GM18517 (cell line): ENCODE measurements around the gene TESK1.
"Not testable (repeated sequence)": the region's sequence is repeated elsewhere in the genome, so short reads cannot be mapped to it uniquely, and the experiment has no call there.

Experiments used
- ATAC-seq: cut with Tn5 transposase; IDR thresholded peaks from one replicate; pipeline ENCODE4 v1.9.1; 2021; ENCODE audit warnings: mild to moderate bottlenecking, moderate library complexity; ENCODE audit not compliant: unreplicated experiment

TESK1 gene

DNA sequence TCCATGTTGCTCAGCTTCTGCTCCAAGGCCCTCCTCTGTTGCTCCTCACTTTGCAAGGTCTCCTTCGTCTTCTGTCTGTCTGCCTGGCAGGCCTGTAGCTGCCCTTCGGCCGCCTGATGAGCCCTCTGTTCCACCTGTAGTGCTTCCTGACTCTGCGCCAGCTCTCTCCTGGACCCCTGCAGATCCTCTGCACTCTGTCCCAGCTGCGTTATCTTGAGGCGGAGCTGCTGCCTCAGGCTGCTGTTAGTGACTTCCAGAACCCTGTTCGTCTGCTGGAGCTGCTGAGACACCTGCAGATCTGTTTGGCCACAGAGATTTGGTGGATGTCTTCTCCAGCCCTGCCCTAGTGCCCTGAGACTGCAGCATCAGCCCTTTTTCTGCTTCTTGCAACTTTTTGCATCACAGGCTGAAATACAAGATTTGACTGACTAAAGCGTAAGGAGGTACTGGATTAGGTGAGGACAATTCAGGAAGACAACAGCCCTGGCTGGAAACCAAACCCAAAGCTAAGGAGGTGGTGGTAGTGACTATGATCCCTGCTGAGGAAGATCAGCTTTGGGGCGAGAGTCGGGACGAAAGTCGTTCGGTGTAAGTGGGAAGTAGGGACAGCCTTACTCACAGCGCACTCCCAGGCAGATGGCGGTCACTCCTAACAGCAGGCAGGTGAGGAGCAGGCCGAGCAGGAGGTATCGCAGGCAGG, 11.1 kb downstream of the TESK1 start:
- ATAC-seq = no peak

DNA sequence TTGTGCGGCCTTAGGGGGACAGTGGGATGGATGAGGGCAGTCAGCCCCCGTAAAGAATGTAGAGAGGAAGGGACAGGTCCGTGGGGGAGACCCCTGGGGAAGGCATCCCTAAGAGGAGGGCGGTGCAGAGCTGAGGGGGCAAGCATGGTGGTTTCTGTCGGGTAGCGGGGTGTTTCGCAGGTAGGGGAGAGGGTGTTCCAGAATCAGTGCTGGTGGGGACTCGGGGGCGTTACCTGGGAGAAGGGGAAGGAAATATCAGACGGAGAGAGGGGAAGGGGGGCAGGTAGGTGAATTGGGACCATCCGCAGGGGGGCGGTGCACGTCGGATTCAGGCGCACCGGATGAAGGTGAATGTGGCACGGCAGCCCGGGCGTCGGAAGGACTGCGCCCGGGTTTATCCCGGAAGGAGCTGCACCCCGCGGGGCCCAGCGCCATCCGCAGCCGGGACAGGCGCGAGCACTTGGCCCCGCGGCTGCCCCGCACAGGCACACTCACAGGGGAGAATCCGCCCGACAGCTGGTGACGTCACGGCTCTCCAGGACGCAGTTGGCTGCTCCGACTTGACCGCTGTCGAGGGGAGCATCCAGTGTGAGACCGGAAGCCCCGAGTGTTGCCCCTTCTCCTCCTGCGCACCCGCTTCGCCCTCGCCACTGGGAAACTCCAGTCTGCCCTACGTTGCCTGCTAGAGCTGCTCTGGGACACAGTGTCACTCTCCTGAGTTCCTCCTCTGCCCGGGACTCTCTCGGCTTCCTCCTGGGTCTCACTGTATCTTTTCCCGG, 11.8 kb downstream of the TESK1 start:
- ATAC-seq = no peak

DNA sequence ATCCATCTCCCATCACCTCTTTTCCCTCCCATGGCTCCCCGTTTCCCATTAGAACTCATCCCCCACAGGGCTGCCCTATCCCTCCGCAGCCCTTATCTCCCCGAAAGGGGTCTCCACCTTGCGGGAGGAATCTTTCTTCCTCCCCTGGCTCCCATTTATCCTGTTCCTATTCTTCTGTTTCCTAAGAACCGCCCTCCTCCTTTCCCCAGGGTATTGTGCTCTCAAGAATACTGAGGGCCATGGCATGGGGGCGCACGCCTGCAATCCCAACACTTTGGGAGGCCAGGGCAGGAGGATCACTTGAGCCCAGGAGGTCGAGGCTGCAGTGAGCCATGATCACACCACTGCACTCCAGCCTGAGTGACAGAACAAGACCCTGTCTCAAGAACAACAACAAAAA, 12.5 kb downstream of the TESK1 start:
- no peak for ATAC-seq

DNA sequence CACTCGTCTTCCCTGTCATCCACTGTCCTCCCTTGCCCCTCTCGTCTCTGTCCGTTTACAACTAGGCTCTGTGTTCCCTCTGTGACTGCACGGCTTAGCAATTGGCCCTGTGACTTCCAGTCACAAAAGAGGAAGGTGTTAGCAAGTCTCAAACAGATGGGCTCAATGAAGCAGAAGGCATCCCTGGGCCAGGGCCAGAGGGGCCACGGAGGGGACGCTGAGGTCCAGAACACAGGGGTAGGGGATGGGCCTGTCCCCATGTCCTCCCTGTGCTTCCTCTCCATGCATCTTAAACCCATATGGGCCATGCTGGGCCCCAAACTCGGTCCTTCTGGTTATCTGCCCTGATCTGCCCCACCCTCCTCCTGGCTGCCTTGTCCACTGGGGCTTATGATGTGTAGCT, 13.3 kb downstream of the TESK1 start, which contains the start of gene CD72:
Gene CD72, minus strand, starts transcription at position 89 of the 403 bp plus-strand sequence. CDS start 110 bp downstream, outside the sequence.
- ATAC-seq = no peak

DNA sequence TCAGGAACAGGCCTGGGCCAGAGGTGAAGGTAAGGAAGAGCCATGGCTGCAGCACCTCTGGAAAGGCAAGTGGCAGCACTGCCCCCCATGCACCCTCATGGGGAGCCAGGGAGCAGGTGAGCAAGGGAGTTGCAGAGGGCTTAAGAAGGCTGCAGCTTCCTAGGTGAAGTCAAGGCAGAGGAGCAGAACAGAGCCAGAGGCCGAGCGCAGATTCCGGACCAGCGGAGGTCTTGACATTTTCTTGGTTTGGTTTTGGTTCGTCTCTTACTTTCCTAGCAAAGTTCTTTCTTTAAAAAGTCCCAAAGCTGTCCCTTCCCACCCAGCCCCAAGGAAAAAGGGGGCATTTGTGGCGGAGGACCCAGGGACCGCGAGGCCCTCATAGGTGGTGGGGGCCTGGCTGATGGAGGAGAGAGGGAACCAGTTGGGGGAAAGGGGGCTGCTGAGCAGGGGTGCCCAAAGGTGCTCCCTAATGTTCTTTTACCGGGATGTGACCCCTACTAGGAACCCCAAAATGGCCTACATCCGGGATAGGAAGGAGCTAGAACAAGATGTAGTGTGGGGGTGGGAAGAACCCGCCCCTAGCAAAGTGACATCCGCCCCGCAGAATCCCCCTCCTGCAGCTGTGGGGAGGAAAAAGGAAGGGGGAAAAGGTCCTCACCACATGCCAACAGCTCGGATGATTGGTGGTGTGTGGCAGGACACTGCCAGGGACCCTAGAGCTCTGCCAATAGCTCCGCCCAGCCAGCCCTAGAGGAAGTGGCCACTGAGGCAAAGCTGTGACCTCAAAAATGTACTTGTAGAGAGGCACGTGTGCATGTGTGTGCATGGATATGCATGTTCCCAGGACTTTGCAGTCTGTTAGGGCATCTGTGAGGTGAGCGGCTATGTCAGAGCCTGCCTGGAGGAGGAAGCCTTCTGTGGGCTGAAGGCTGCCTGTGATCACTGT, 14.1 kb downstream of the TESK1 start:
- peak; percentile 49 for ATAC-seq

DNA sequence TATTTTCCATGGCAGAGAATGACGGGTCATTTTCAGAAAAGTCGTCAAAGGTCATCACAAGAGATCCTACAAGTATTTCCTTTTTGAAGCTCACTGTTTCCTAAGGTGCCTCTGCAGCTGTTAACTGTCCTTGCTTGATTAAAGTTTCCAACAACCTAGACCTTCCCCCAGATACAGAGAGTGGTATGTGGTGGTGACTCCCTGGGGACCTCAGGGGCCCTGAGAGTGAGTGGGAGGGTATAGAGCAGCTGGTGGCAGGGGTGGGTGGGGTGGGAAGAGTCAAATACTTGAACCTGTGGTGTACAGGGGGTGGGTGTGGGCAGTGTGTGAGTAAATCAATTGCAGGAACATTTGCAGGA, 14.7 kb downstream of the TESK1 start:
- ATAC-seq = peak; percentile 62

DNA sequence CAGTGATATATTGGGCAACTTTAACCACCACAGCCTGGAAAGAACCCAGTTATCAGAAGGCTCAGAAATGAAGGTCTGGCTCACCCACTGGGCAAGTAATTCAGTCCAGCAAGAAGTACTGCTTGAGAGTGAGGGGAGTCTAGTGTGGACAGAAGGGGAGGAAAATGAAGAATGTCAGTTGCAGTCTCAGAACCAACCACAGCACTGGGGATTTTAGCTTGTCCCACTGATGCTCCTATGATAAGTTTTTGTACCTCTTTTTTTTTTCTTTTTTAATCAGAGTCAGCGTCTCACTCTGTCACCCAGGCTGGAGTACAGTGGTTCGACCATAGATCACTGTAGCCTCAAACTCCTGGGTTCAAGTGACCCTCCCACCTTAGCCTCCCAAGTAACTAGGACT, 22.5 kb downstream of the TESK1 start:
- ATAC-seq = no peak

DNA sequence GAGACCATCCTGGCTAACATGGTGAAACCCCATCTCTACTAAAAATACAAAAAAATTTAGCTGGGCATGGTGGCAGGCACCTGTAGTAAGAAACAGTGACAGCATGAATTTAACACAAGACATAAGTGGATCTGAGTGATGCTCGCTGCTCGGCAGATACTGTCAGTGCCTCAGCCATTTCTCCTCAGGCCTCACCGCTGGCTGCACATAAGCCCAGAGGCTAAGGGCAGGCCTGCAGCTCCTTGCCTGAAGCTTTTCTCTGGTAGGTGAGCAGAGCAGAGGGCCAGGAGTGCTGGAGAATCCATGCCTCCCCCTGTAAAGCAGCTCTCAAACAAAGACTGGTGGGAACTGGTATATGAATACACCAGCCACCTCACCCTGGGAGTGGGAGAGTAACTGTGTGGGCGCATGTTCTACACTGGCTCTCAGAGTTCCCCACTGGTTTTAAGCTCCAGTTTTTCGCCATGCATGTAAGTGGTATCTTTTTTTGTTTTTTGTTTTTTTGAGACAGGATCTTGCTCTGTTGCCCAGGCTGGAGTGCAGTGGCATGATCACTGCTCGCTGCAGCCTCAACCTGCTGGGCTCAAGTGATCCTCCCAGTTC, 23.4 kb downstream of the TESK1 start:
- ATAC-seq = no peak

DNA sequence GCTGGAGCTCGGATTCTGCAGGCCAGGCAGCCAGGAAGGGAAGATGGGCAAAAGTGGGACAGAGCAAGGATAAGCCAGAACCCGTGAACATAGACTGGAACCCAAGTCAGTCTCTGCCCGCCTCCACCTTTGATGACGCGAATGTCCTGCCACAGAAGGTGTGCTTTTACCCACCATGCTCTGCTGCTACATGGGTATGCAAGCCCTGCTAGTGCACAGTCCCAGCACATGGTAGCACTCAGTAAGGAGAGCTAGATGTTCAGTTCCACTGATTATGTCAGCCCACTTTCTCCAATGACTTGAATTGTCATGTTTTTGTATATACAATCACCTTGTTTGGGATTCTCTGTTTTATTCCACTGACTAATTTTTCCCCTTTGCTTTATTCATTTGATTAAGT, 24.5 kb downstream of the TESK1 start:
- ATAC-seq = no peak

DNA sequence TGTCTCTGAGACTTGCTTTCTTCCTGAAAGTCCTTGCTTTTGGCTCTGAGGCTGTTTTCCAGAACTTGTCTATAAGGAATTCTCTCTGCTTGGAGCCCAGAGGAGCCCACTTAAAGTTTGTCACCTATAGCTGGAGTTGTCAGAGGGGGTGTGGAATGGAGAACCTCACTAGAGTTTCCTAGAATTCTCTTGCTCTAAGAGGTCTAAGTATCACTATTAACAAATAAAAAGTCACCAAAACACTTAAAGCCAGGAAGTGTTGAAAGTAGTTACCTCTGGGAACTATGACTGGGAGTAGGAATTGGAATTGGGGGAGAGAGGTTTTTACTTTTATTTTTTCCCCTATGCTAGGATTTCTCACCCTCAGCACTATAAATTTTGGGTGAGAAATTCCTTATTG, 30.7 kb downstream of the TESK1 start:
- ATAC-seq = no peak

DNA sequence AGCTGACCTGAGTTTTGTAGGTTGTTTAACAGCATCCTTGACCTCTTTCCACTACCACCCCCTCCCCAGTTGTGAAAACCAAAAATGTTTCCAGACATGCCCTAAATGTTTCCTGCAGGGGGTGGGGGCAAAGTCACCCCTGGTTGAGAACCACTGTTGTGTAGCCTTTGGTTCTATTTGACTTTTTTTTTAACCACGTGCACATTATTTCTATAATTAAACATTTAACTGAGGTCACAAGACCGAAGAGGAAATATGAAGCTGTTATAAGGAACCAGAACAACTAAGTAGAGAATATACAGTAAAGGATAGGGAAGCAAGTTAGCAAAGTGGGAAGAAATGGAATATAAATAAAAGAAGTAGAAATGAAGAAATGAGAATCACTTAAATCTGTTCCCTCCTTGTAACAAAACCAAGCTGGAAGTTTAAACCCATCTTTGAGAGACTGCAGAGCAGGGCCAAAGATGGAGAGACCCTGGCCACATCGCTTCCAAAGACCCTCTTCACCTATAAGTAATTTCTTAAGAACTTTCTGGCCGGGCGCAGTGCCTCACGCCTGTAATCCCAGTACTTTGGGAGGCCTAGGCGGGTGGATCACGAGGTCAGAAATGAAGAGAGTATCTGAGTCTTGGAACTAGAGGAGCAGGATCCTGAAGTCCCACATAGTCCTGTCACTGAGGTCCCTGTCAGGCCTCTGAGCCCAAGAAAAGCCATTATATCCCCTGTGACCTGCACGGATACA, 31.2 kb downstream of the TESK1 start:
- ATAC-seq = no peak

DNA sequence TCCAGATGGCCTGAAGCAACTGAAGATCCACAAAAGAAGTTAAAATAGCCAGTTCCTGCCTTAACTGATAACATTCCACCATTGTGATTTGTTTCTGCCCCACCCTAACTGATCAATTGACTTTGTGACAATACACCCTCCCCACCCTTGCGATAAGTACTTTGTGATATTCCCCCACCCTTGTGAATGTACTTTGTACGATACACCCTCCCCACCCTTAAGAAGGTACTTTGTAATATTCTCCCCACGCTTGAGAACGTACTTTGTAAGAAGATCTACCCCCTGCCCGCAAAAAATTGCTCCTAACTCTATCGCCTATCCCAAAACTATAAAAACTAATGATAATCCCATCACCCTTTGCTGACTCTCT, 31.8 kb downstream of the TESK1 start:
- not testable (repeated sequence) for ATAC-seq

DNA sequence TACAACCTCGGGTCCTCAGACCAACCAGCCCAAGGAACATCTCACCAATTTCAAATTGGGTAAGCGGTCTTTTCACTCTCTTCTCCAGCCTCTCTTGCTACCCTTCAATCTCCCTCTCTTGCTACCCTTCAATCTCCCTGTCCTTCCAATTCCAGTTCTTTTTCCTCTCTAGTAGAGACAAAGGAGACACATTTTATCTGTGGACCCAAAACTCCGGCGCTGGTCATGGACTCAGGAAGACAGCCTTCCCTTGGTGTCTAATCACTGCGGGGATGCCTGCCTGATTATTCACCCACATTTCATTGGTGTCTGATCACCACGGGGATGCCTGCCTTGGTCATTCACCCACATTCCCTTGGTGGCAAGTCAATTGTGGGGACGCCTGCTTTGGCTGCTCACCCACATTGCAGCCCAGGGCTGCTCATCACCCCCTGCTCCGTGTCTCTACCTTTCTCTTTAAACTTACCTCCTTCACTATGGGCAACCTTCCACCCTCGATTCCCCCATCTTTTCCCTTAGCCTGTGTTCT, 32.4 kb downstream of the TESK1 start:
- not testable (repeated sequence) for ATAC-seq

DNA sequence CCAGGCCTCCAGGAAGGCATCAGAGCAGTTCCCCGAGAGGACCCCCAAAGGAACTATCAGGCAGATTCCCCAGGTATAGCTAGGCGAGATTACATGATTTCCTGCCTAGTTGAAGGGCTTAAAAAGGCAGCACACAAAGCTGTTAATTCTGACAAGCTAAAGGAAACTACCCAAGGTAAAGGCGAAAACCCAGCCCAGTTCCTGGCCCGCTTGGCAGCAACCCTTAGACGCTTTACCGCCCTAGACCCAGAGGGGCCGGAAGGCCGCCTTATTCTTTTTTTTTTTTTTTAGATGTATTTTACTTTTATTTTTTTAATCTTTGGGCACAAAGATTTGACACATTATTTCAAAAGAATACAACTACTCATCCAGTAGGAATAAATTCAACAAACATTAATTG, 33.7 kb downstream of the TESK1 start:
- not testable (repeated sequence) for ATAC-seq

DNA sequence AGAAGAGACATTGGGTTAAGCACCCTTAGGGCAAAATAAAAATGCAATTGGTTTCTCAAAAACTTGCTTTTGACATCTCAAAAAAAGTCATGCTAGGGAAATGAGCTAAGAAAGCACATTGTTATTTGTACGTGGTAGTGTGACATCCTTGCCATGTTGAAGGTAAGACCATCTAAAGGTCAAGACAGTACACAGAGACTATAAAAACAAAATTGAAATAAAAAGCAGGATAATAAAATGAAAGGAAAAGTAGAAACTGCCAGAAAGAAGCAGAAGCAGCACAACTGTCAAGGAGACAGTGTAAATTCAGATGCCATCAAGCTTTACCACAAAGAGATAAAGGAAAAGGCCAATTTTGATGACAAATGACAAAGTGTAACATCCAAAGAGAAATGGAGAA, 34.2 kb downstream of the TESK1 start:
- not testable (repeated sequence) for ATAC-seq

DNA sequence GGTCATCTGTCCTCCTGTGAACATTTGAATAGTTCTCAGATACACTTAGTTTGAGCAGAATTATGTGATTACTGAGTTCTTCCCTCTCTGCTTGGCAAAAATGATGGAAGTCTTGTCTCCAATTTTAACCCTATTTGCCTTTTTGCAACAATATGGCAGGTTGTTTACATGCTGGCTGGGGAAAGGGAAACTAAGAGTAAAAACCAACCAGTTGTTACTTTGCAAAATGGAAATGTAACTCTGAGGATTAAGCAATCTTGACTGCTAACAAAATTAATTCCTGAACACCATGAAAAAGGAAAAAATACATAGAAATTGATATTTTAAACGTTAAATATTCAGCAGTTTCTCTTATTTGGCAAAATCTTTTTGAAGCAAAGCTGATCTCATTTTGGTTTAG, 34.6 kb downstream of the TESK1 start:
- no peak for ATAC-seq

DNA sequence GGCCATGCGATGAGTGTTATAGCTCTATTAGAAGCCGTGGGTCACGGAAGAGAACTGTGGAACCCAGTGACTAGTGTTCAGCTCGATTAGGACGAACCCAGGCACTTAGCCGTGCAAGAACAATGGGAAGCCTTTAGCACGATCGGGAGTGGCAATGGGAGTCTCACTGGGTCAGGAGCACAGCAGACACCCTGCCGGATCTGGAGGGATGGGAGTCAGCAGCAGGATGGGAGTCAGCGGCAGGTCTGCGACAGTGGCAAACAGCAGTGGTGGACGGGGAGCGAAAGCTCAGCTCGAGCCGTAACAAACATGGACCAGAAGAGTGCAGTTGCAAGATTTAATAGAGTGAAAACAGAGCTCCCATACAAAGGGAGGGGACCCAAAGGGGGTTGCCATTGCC, 35.4 kb downstream of the TESK1 start:
- ATAC-seq = not testable (repeated sequence)

DNA sequence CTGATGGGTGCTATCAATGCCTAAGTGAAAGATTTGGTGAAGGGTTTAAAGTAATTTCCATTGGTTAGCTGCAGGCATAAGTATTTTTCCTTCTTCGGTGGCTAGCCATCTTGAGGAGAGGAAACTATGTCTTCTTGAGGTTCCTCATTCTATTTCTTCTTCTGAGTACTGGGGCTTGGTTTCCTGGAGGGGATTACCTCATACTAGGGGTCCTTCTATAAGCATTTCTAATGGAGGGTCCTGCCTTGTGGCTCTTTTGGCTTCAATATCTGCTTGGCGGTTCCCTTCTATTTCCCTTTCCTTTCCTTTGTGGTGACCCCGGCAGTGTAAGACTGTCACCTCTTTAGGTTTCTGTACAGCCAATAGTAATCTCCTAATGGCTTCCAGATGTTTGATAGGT, 36.4 kb downstream of the TESK1 start:
- not testable (repeated sequence) for ATAC-seq

DNA sequence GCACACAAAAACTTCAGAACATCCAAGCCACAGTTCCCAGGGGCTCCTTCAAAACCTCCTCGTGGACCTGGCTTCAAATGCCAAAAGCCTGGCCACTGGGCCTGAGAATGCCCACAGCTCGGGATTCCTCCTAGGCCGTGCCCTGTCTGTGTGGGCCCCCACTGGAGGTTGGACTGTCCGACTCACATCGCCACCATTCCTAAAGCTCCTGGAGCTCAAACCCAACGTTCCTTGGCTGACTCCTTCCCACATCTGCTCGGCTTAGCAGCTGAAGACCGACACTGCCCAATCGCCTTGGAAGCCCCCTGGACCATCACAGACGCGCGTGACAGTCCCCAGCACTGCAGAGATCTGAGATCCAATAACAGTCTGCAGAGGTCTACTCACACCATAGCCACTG, 38.0 kb downstream of the TESK1 start:
- ATAC-seq = no peak

DNA sequence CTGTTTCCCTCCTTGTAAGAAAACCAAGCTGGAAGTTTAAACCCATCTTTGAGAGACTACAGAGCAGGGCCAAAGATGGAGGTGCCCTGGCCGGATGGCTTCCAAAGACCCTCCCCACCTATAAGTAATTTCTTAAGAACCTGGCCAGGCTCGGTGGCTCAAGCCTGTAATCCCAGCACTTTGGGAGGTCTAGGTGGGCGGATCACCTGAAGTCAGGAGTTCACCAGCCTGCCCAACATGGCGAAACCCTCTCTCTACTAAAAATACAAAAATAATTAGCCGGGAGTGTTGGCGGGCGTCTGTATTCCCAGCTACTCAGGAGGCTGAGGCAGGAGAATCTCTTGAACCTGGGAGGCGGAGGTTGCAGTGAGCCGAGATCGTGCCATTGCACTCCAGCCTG, 40.7 kb downstream of the TESK1 start:
- ATAC-seq = not testable (repeated sequence)
